ENCODE results near the gene TRAF5.

- TF ChIP-seq CTCF (IDR thresholded peaks at IDR 0.05): no peak
- TF ChIP-seq ZFX (IDR thresholded peaks at IDR 0.05; ENCODE audit: borderline replicate concordance): no peak
These were observed 97.4 kb downstream of the TRAF5 start for GRCh38 chr1:211424018-211424417.
